ENCODE results near the gene THADA. TPM values are rescaled to one million over a fixed set of nuclear protein-coding genes. Genes with fewer than 3 reads are reported as not detected.

Gene THADA
- total RNA-seq, 1 experiment from 2014 or later, result 20.1 TPM

DNA sequence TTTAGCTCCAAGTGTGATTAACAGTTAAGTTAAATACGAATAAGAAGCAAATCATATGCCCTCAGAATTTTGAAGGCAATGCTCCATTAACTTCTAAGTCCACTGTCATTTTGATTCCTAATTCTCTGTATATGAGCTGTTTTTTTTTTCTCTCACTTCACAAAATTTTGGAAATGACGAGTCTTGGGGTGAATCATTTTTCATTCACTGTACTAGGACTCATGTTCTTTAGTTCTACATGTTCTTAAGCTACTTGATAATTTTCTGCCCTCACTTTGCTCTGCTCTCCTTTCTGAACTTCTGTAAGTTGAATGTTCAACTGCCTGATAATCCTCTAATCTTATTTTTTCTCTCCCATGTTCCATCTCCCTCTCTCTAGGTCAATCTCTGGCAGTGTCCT lies 141.0 kb downstream of the THADA start:
- Histone ChIP-seq H2BK5ac (ENCODE audit: insufficient read length, low read length) (no peak overlapping the region), H3K23ac (ENCODE audit: insufficient read length, low read depth, low read length) (no peak overlapping the region), H2AK5ac (ENCODE audit: insufficient read length, low read length) (no peak overlapping the region), H3K27ac (ENCODE audit: insufficient read length, low read depth, low read length) (no peak overlapping the region), H2AFZ (ENCODE audit: low read length) (no peak overlapping the region), H3K9me3 (ENCODE audit: control insufficient read depth, low read depth, low read length) (no peaks in the 10 kb centered on the region), H3K79me2 (ENCODE audit: insufficient read depth, low read length) (no peaks in the 10 kb centered on the region), H3K56ac (ENCODE audit: insufficient read length, low read depth, low read length) (no peak overlapping the region), H3T11ph (ENCODE audit: low read length) (no peak overlapping the region), H3K79me1 (ENCODE audit: insufficient read depth, low read depth, low read length, poor library complexity, severe bottlenecking) (no peaks in the 10 kb centered on the region), H4K8ac (replicated peaks; ENCODE audit: insufficient read length, low read depth, low read length) (no peak overlapping the region), H2BK120ac (ENCODE audit: low read depth, low read length, poor library complexity, severe bottlenecking) (no peak overlapping the region), H4K91ac (ENCODE audit: insufficient read length, low read depth, low read length) (no peak overlapping the region), H2BK15ac (ENCODE audit: low read depth, low read length) (no peak overlapping the region), H3K4me1 (ENCODE audit: insufficient read depth, low read length) (no peaks in the 10 kb centered on the region), H3K27me3 (ENCODE audit: insufficient read depth, low read length) (no peaks in the 10 kb centered on the region), H3K14ac (ENCODE audit: insufficient read depth, low read length) (no peak overlapping the region), H3K4ac (ENCODE audit: low read depth, low read length) (no peak overlapping the region), H3K9ac (ENCODE audit: extremely low read depth, insufficient read length, low read length) (no peak overlapping the region), H2BK12ac (ENCODE audit: insufficient read length, low read depth, low read length) (no peak overlapping the region), H3K18ac (ENCODE audit: insufficient read length, low read depth, low read length) (no peak overlapping the region), H3K23me2 (ENCODE audit: insufficient read length, low read depth, low read length, poor library complexity, severe bottlenecking) (no peaks in the 10 kb centered on the region), H4K5ac (ENCODE audit: insufficient read length, low read depth, low read length) (no peak overlapping the region), H4K20me1 (ENCODE audit: control insufficient read depth, insufficient read depth, insufficient read length) (no peaks in the 10 kb centered on the region), H2BK20ac (ENCODE audit: low read depth, low read length, poor library complexity, severe bottlenecking) (no peak overlapping the region), H3K4me2 (ENCODE audit: insufficient read depth, insufficient read length, low read length) (no peak overlapping the region)
- H3K36me3 Mint-ChIP-seq (ENCODE audit: insufficient read depth in 1 of 3, low read depth in 3 of 3), result no peaks in the 10 kb centered on the region
- H3K4me1 Mint-ChIP-seq, result peaks cover 4 to 9% of the 10 kb centered on the region in 2 experiments
- TF ChIP-seq, protein P1, sequence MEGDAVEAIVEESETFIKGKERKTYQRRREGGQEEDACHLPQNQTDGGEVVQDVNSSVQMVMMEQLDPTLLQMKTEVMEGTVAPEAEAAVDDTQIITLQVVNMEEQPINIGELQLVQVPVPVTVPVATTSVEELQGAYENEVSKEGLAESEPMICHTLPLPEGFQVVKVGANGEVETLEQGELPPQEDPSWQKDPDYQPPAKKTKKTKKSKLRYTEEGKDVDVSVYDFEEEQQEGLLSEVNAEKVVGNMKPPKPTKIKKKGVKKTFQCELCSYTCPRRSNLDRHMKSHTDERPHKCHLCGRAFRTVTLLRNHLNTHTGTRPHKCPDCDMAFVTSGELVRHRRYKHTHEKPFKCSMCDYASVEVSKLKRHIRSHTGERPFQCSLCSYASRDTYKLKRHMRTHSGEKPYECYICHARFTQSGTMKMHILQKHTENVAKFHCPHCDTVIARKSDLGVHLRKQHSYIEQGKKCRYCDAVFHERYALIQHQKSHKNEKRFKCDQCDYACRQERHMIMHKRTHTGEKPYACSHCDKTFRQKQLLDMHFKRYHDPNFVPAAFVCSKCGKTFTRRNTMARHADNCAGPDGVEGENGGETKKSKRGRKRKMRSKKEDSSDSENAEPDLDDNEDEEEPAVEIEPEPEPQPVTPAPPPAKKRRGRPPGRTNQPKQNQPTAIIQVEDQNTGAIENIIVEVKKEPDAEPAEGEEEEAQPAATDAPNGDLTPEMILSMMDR (conservative IDR thresholded peaks at IDR 0.05), result no peak
- H3K4me3 Mint-ChIP-seq, result no peak overlapping the region
- no peak overlapping the region for H3K27ac Mint-ChIP-seq
- no peaks in the 10 kb centered on the region for H3K9me3 Mint-ChIP-seq
- WGBS (ENCODE audit: extremely low coverage, insufficient read length, low lambda C conversion rate), result no CpG with 5 or more reads among the region's 2 CpGs
- no peak for DNase-seq
- H3K27me3 Mint-ChIP-seq (ENCODE audit: low read depth), result no peaks in the 10 kb centered on the region

All from H9 (cell line).